Testis (tissue), 2 donors: ENCODE measurements around the gene ZNF763.
"Not testable (repeated sequence)": the region's sequence is repeated elsewhere in the genome, so short reads cannot be mapped to it uniquely, and the experiment has no call there.

ENCODE experiments used
- POLR2A ChIP-seq: fragments of 450-650 bp; IDR thresholded peaks from one replicate; pipeline ENCODE4 v1.6.1; 2017; ENCODE audit warnings: antibody characterized with exemption, mild to moderate bottlenecking, moderate library complexity
- TF ChIP-seq, protein P1 (sequence below), 3 experiments: fragments of 450-650 bp in 2 of 3; fragments of 200-600 bp in 1 of 3; sonication (generic) in 1 of 3; IDR thresholded peaks; one replicate each; pipeline ENCODE4 v1.5.1; 2016 to 2019; ENCODE audit warnings: antibody characterized with exemption in 3 of 3, mild to moderate bottlenecking in 2 of 3, moderate library complexity in 1 of 3

DNA sequence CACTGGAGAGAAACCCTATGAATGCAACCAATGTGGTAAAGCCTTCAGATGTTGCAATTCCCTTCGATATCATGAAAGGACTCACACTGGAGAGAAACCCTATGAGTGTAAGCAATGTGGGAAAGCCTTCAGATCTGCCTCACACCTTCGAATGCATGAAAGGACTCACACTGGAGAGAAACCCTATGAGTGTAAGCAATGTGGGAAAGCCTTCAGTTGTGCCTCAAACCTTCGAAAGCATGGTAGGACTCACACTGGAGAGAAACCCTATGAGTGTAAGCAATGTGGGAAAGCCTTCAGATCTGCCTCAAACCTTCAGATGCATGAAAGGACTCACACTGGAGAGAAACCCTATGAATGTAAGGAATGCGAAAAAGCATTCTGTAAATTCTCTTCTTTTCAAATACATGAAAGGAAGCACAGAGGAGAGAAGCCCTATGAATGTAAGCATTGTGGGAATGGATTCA, 15.2 kb upstream of the ZNF763 start:
- TF ChIP-seq, protein P1, sequence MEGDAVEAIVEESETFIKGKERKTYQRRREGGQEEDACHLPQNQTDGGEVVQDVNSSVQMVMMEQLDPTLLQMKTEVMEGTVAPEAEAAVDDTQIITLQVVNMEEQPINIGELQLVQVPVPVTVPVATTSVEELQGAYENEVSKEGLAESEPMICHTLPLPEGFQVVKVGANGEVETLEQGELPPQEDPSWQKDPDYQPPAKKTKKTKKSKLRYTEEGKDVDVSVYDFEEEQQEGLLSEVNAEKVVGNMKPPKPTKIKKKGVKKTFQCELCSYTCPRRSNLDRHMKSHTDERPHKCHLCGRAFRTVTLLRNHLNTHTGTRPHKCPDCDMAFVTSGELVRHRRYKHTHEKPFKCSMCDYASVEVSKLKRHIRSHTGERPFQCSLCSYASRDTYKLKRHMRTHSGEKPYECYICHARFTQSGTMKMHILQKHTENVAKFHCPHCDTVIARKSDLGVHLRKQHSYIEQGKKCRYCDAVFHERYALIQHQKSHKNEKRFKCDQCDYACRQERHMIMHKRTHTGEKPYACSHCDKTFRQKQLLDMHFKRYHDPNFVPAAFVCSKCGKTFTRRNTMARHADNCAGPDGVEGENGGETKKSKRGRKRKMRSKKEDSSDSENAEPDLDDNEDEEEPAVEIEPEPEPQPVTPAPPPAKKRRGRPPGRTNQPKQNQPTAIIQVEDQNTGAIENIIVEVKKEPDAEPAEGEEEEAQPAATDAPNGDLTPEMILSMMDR (IDR thresholded peaks at IDR 0.05): not testable (repeated sequence)
- not testable (repeated sequence) for TF ChIP-seq POLR2A
